ENCODE measurements around the gene PHLPP1.
"Not testable (repeated sequence)": the region's sequence is repeated elsewhere in the genome, so short reads cannot be mapped to it uniquely, and the experiment has no call there.

The PHLPP1 gene

GRCh38 chr18:62715436-62715758 lies at the start of gene PHLPP1:
TSS of gene PHLPP1 (plus strand) at chr18:62715541. CDS start at chr18:62715684, 143 bp downstream.
- DNase-seq: no peak

DNA sequence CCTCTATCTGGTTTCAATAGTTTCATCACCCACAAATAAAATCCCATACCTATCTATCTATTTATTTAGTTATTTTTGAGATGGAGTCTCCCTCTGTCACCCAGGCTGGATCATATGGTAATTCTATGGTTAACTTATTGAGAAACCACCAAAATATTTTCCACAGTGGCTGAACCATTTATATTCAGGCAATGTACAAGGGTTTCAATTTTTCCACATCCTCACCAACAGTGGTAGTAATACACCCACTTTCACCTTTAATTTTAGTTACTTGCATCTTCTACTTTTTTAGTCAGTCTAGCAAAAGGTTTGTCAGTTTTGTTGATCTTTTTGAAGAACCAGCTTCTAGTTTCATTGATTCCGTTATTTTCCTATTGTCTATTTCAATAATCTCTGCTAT lies 46.1 kb upstream of the PHLPP1 start:
- no peak for DNase-seq

DNA sequence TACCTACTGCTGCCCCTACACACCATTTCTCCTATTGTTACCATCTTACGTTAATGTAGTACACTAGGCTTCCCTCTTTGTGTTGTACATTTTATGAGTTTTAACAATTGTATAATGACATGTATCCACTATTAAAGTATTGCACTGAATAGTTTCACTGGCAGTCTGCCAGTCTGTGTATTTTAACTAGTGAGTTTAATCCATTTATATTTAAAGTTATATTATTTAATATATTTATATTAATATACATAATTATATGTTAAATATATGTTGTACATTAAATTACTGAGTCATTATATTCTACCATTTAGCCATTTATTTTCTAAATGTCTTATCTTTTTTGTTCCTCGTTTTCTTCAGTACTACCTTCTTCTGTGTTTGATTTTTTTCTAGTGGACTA lies 44.8 kb upstream of the PHLPP1 start:
- DNase-seq: no peak

DNA sequence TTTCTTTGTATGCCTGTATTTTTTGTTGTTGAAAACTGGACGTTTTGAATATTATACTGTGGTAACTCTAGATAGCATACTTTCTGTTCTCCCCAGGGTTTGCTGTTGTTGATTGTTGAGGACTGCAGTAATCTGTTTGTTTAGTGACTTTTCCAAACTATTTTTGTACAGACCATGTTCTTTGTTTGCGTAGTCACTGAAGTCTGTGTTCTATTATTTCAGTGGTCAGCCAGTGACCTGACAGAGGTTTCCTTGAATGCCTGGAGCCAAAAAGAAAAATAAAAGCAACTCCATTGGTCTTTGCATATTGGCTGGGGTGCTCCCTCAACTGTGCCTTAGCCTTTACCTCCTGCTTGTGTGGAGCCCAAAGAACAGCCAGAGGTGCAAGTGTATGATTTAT lies 42.7 kb upstream of the PHLPP1 start:
- no peak for DNase-seq

DNA sequence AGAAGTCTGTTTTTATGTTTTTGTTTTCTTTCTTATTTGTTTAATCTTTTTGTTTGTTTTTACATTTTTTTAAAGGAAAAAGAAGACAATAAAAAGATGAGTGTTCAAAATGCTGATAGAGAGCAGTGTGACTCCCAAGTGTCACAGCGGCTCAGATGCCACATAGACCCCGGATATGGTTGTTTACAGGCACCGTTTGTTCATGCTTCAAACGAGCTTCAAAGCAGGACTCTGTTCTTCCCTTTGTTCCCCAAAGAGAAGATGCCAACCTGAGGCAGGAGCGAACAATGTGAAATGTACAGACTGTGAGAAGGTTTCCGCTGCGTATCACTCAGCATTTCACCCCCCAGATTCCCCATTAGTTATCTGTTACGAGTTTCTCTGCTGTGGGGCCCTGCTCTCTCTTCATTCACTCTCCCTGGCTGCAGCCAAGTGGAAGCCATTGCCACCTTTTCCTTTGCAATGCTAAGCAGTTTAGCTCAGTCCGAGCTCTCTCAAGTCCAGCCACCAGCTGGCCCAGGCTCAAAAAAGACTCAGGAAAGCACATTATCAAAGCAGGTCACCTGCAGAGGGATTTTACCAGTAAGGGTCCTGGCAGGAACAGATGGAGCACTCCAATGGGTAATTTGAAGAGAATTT lies 36.4 kb upstream of the PHLPP1 start:
- no peak for DNase-seq

DNA sequence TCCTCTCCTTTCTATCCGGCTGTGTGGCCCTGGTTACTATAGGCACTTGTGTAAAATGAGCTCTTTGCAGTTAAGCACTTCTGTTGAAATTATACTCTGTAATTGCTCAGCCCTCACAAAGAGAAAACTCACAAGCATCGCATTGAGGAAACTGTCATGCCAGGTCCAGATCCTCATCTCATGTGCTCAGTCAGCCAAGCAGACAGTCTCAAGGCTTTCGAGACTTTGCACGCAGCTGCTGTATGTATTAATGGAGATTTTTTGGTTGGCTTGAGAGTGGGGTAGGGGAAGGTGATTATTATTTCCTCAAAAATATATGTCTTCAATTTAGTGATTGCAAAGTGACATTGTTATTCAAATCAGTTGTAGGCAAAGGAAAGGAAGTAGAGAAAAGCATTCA lies 33.0 kb upstream of the PHLPP1 start:
- DNase-seq: no peak

- no peak for DNase-seq
Measured at GRCh38 chr18:62683935-62684334, 31.4 kb upstream of the PHLPP1 start.

DNA sequence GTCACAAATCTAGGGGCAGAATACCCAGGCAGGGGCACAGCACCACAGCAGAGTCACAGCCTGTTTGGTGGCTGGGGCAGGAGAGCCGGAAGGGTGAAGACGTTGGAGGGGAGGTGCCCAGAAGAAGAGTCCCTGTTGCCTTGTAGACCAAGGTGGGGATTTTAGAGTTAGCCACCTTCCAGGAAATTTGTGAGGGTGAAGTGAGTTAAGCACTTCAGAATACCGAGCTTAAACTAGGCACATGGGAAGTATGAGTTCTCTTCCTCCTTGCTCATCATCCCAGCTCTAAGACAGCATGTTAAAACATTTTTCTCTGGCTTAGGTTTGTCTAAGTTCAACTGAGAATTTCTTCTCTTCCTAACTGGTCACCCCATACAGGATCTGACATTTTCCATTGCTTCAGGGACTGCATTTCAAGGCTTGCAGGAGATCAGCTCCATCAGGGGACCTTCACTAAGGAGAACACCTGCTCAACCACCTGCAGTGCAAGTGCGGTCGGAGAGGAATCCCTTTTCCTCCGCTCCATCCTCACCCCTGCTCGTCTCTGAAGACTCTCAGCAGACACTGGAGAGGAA lies 26.5 kb upstream of the PHLPP1 start:
- no peak for DNase-seq

DNA sequence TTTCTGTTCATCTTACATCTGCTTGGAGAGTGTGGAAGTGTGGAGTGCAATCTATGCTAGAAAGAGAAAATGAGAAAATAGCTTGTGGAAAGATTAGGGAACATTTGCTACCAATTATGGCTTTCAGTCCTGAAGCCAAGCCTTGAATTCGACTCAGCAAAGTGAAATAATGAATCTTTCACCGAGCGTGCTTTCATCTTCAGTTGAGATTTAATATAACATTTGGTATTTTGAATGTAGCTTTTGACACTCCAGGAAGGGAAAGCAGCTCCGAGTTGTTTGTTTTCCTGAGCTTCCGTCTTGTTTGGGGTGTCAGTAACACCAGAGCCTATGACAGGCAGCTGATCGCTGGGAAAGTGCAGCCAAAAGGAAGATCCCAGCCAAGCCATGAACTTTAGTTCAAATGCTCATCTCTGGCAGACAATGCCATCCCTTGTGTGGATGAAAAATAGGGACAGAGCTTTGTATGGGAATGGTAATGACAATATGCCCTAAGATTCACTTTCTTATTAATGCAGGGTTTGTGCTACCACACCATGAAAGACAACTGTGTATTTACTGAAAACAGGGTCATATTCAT lies 25.0 kb upstream of the PHLPP1 start:
- DNase-seq: no peak

- no peak for DNase-seq
Measured at GRCh38 chr18:62693659-62694058, 21.7 kb upstream of the PHLPP1 start.

- DNase-seq: no peak
Measured at GRCh38 chr18:62697636-62698035, 17.7 kb upstream of the PHLPP1 start.

DNA sequence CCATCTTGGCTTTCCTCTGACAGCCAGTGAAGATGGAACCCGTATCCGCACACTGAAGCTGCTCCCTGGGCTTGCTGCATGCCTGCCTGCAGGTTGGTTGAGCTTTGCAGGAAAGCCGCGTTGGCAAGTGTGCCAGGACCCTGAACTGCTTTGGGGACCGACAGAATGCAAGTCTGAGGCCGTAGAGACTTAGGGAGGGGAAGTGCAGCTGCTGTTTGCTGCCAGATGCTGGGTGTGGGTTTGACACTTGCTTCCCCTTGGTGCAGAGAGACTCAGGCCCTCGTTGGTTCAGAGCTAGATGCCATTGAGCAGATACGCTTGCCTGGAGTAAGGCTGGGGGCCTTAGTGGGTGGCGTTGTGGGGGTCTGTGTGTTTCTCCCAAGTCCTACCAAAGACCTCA lies 13.1 kb upstream of the PHLPP1 start:
- DNase-seq: no peak

- DNase-seq: not testable (repeated sequence)
Measured at GRCh38 chr18:62706879-62707278, 8.5 kb upstream of the PHLPP1 start.

GRCh38 chr18:62709908-62710307 lies 5.4 kb upstream of the PHLPP1 start:
- not testable (repeated sequence) for DNase-seq

GRCh38 chr18:62710417-62710816 lies 4.9 kb upstream of the PHLPP1 start:
- no peak for DNase-seq

- no peak for DNase-seq
Measured at GRCh38 chr18:62711781-62712180, 3.6 kb upstream of the PHLPP1 start.

DNA sequence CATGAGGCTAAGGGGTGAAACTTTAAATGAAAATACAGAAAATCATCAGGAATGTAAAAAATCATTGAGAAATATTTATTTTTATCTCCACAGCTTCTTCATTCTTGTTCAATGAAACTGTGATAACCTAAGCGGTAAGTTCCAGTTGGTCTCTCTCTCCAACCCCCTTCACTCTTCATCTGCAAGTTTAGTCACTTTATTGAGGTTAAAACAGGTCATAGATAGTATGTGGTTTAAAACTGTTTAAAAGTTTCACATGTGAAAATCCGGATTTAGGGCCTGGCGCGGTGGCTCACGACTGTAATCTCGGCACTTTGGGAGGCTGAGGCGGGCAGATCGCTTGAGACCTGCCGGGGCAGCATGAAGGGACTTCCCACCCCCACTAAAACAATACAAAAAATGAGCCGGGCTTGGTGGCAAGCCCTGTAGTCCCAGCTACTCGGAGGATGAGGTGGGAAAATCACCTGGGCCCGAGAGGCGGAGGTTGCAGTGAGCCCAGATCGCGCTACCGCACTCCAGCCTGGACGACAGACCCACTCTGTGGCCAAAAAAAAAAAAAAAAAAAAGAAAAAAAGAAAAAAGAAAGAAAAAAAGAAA lies 1.6 kb upstream of the PHLPP1 start:
- no peak for DNase-seq

DNA sequence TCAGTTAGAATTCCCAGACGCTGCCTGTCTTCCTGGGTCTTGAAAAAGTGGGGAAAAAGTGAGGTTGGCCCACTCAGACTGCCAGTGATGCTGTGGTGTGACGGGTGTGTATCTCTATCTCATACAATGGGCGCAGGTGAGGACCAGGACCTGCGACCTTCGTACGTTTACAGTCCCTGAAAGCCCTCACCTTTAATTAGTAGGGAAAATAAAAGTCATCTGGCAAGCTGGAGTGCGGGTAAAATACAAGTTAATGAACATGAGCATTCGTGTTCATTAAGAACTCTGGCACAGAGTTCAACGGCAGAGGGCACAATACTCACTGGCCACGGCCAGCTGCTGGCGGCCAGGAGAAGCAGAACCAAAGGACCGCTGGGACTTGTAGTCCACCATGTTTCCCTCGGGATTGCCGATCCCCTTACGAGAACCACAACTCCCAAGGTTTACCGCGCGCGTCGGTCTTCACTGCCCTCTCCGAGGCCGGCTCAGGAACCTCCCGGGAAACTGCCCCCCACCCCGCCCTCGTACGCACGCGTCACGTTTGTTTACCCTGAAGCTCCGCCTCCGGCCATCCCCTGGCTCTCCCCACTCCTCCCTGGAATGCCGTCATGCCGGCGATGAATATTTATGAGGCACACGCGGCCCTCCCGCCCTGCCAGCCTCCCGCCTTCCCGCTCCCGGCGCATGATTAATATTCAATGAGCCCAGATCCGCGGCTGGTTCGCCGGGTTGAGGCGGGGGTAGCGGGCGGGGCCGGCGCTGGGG lies 488 bp upstream of the PHLPP1 start:
- peak; percentile 84 to 91 (median 88) for DNase-seq

- peak; percentile 31 to 65 (median 38) for DNase-seq
Measured at GRCh38 chr18:62715759-62716615, 646 bp downstream of the PHLPP1 start.

DNA sequence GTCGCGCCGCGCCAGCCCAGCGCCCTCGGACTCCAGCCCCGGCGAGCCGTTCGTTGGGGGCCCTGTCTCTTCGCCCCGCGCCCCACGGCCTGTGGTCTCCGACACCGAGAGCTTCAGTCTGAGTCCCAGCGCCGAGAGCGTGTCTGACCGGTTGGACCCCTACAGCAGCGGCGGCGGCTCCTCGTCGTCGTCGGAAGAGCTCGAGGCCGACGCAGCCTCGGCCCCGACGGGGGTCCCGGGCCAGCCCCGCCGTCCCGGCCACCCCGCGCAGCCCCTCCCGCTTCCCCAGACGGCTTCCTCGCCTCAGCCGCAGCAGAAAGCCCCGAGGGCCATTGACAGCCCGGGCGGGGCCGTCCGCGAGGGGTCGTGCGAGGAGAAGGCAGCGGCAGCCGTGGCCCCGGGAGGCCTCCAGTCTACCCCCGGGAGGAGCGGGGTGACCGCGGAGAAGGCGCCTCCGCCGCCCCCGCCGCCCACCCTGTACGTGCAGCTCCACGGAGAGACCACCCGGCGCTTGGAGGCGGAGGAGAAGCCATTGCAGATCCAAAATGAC lies 1.4 kb downstream of the PHLPP1 start:
- peak in 5 of 6 experiments; percentile 12 to 47 (median 34) for DNase-seq

DNA sequence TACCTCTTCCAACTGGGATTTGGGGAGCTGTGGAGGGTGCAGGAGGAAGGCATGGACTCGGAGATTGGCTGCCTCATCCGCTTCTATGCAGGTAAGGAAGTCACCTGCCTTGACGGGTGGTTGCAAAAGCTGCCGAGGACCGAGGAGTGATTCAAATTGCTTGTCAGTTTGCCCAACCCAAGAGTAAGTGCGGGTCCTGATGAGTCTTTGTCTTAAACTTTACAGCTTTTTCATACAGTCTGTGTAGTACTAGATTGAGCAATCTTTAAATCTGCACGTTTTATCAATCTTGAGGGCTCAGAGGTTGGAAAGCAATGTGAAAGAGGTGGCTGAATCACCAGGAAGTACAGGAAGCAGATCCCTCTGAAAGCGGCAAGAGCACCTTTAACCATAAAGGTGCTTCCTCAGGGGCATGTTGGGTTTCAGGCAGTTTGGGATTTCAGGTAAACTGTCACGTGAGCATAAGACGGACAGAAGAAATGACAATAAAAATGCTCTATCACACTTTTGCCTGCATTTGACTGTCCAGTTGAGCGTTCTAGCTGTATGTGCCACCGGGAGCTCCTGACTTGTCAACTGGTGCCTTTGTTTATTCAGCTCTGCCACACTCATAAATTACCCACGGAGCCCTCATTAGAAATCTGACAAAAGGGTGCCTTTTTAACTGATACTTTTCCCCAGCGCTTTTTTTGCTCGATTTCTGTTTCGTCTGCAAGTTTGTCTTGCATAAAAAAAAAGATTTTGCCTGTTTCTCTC lies 2.0 kb downstream of the PHLPP1 start:
- peak; percentile 5 to 64 (median 26) for DNase-seq
